ENCODE measurements around the gene CNDP1. TPM values are rescaled to one million over a fixed set of nuclear protein-coding genes. Genes with fewer than 3 reads are reported as not detected.
"Not testable (repeated sequence)": the region's sequence is repeated elsewhere in the genome, so short reads cannot be mapped to it uniquely, and the experiment has no call there.

Gene CNDP1
- total RNA-seq, 1 donor from 2014 or later = not detected

DNA sequence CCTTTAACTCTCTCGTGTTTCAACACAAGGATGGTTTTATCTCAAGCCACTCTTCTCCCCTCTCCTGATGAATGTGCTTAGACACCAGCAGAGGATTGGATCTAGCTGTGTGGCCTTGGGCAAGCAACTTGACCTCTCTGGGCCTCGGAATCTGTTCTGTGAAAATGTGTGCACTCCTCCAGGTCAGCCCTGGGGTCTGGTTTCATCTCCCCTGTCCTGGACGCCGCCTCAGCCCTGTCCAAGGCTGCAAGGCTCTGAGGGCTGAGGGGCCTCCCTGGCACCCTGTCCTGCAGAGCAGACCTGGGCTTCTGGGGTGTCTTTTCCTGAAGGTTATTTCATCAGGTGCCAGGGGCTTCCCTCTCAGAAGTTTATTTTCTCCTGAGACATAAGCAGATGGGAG is 28.5 kb downstream of the CNDP1 start:
- Mint-ChIP-seq H3K27me3 (ENCODE audit: low read depth, unreplicated experiment) (peaks cover 17% of the 10 kb centered on the region), H3K4me1 (ENCODE audit: low read depth, unreplicated experiment) (no peaks in the 10 kb centered on the region), H3K4me3 (ENCODE audit: unreplicated experiment) (no peak overlapping the region), H3K27ac (ENCODE audit: unreplicated experiment) (no peak overlapping the region), H3K9me3 (ENCODE audit: unreplicated experiment) (peaks cover 20% of the 10 kb centered on the region), H3K36me3 (ENCODE audit: low read depth, unreplicated experiment) (no peaks in the 10 kb centered on the region)
- no peaks in the 10 kb centered on the region for H3K27me3 ChIP-seq (ENCODE audit: insufficient read depth, low read length)
- H3K4me2 ChIP-seq (ENCODE audit: low read length) = no peak overlapping the region
- no peaks in the 10 kb centered on the region for H4K20me1 ChIP-seq (ENCODE audit: insufficient read depth, low read length)
- H3K9ac ChIP-seq (ENCODE audit: low read length) = no peak overlapping the region
- TF ChIP-seq, protein P1, sequence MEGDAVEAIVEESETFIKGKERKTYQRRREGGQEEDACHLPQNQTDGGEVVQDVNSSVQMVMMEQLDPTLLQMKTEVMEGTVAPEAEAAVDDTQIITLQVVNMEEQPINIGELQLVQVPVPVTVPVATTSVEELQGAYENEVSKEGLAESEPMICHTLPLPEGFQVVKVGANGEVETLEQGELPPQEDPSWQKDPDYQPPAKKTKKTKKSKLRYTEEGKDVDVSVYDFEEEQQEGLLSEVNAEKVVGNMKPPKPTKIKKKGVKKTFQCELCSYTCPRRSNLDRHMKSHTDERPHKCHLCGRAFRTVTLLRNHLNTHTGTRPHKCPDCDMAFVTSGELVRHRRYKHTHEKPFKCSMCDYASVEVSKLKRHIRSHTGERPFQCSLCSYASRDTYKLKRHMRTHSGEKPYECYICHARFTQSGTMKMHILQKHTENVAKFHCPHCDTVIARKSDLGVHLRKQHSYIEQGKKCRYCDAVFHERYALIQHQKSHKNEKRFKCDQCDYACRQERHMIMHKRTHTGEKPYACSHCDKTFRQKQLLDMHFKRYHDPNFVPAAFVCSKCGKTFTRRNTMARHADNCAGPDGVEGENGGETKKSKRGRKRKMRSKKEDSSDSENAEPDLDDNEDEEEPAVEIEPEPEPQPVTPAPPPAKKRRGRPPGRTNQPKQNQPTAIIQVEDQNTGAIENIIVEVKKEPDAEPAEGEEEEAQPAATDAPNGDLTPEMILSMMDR (IDR thresholded peaks at IDR 0.05; ENCODE audit: insufficient read depth, low read depth, low read length) = no peak
- no peak for TF ChIP-seq EZH2 (IDR thresholded peaks at IDR 0.05; ENCODE audit: insufficient read depth, low read length)
- no peaks in the 10 kb centered on the region for H3K4me1 ChIP-seq (ENCODE audit: insufficient read depth, low read length)
- H3K9me3 ChIP-seq (ENCODE audit: insufficient read depth, low read depth, low read length) = no peaks in the 10 kb centered on the region
- H3K36me3 ChIP-seq (ENCODE audit: insufficient read depth, low read length) = no peaks in the 10 kb centered on the region
- H3K79me2 ChIP-seq (ENCODE audit: insufficient read depth, low read length) = no peaks in the 10 kb centered on the region
- H2AFZ ChIP-seq (ENCODE audit: low read depth, low read length) = no peak overlapping the region
- no peak overlapping the region for H3K27ac ChIP-seq (ENCODE audit: low read depth, low read length)
- FAIRE-seq = no peak
- H3K4me3 ChIP-seq (ENCODE audit: insufficient read depth, low read depth, low read length) = no peak overlapping the region
- DNase-seq (ENCODE audit: low read depth) = no peak

DNA sequence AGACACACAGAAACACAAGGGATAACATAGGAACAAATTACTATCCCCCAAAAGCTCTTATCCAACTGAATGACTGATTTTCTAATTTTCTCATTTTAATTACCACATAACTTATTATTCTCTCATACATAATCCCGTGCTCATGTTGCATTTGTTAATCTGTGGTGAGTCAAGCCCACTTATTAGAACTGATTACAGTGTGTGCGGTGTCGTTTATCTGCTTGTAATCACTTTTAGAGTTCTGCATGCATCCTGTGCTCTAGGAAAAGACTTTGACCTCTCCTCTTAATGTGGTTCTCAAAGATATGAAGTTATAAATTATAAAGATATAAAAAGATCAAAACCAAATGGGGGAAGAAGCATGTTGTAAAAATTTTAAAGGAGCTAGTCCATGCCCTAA is 29.7 kb downstream of the CNDP1 start:
- FAIRE-seq = no peak
- no peaks in the 10 kb centered on the region for H3K4me1 ChIP-seq (ENCODE audit: insufficient read depth, low read length)
- no peaks in the 10 kb centered on the region for H3K4me1 Mint-ChIP-seq (ENCODE audit: low read depth, unreplicated experiment)
- DNase-seq (ENCODE audit: low read depth) = no peak
- no peaks in the 10 kb centered on the region for H3K79me2 ChIP-seq (ENCODE audit: insufficient read depth, low read length)
- H4K20me1 ChIP-seq (ENCODE audit: insufficient read depth, low read length) = no peaks in the 10 kb centered on the region
- no peak overlapping the region for H3K9ac ChIP-seq (ENCODE audit: low read length)
- H3K4me2 ChIP-seq (ENCODE audit: low read length) = no peak overlapping the region
- peaks cover 28% of the 10 kb centered on the region for H3K9me3 Mint-ChIP-seq (ENCODE audit: unreplicated experiment)
- H3K27me3 Mint-ChIP-seq (ENCODE audit: low read depth, unreplicated experiment) = peaks cover 25% of the 10 kb centered on the region
- no peaks in the 10 kb centered on the region for H3K36me3 ChIP-seq (ENCODE audit: insufficient read depth, low read length)
- H3K4me3 Mint-ChIP-seq (ENCODE audit: unreplicated experiment) = no peak overlapping the region
- H2AFZ ChIP-seq (ENCODE audit: low read depth, low read length) = no peak overlapping the region
- no peak overlapping the region for H3K27ac ChIP-seq (ENCODE audit: low read depth, low read length)
- TF ChIP-seq EZH2 (IDR thresholded peaks at IDR 0.05; ENCODE audit: insufficient read depth, low read length) = no peak
- TF ChIP-seq, protein P1 (IDR thresholded peaks at IDR 0.05; ENCODE audit: insufficient read depth, low read depth, low read length) = no peak
- no peak overlapping the region for H3K4me3 ChIP-seq (ENCODE audit: insufficient read depth, low read depth, low read length)
- no peaks in the 10 kb centered on the region for H3K27me3 ChIP-seq (ENCODE audit: insufficient read depth, low read length)
- no peak overlapping the region for H3K27ac Mint-ChIP-seq (ENCODE audit: unreplicated experiment)
- H3K36me3 Mint-ChIP-seq (ENCODE audit: low read depth, unreplicated experiment) = no peaks in the 10 kb centered on the region
- H3K9me3 ChIP-seq (ENCODE audit: insufficient read depth, low read depth, low read length) = no peaks in the 10 kb centered on the region

DNA sequence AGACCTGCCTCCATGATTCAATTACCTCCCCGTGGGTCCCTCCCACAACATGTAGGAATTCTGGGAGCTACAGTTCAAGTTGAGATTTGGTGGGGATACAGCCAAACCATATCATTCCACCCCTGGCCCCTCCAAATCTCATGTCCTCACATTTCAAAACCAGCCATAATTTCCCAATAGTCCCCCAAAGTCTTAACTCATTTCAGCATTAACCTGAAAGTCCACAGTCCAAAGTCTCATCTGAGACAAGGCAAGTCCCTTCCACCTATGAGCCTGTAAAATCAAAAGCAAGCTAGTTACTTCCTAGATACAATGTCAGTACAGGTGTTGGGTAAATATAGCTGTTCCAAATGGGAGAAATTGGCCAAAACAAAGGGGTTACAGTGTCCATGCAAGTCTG is 30.9 kb downstream of the CNDP1 start:
- not testable (repeated sequence) for H3K36me3 Mint-ChIP-seq (ENCODE audit: low read depth, unreplicated experiment); H3K27ac ChIP-seq (ENCODE audit: low read depth, low read length); H4K20me1 ChIP-seq (ENCODE audit: insufficient read depth, low read length); H3K79me2 ChIP-seq (ENCODE audit: insufficient read depth, low read length); FAIRE-seq; H3K27me3 ChIP-seq (ENCODE audit: insufficient read depth, low read length); H3K36me3 ChIP-seq (ENCODE audit: insufficient read depth, low read length); H3K4me3 Mint-ChIP-seq (ENCODE audit: unreplicated experiment); DNase-seq (ENCODE audit: low read depth); H3K9me3 ChIP-seq (ENCODE audit: insufficient read depth, low read depth, low read length); H3K27ac Mint-ChIP-seq (ENCODE audit: unreplicated experiment); H2AFZ ChIP-seq (ENCODE audit: low read depth, low read length); H3K4me2 ChIP-seq (ENCODE audit: low read length); H3K9ac ChIP-seq (ENCODE audit: low read length); H3K4me1 ChIP-seq (ENCODE audit: insufficient read depth, low read length); H3K4me3 ChIP-seq (ENCODE audit: insufficient read depth, low read depth, low read length); H3K4me1 Mint-ChIP-seq (ENCODE audit: low read depth, unreplicated experiment)
- Mint-ChIP-seq H3K9me3 (ENCODE audit: unreplicated experiment) (peaks cover 28% of the 10 kb centered on the region), H3K27me3 (ENCODE audit: low read depth, unreplicated experiment) (peaks cover 24% of the 10 kb centered on the region)

- not testable (repeated sequence) for H3K79me2 ChIP-seq (ENCODE audit: insufficient read depth, low read length); H3K4me3 ChIP-seq (ENCODE audit: insufficient read depth, low read depth, low read length); H3K4me1 Mint-ChIP-seq (ENCODE audit: low read depth, unreplicated experiment); H3K36me3 ChIP-seq (ENCODE audit: insufficient read depth, low read length); H3K27ac Mint-ChIP-seq (ENCODE audit: unreplicated experiment); H3K4me2 ChIP-seq (ENCODE audit: low read length); H3K27ac ChIP-seq (ENCODE audit: low read depth, low read length); FAIRE-seq; H3K4me3 Mint-ChIP-seq (ENCODE audit: unreplicated experiment); H3K27me3 ChIP-seq (ENCODE audit: insufficient read depth, low read length); H2AFZ ChIP-seq (ENCODE audit: low read depth, low read length); H3K9ac ChIP-seq (ENCODE audit: low read length); H3K9me3 ChIP-seq (ENCODE audit: insufficient read depth, low read depth, low read length); H4K20me1 ChIP-seq (ENCODE audit: insufficient read depth, low read length); DNase-seq (ENCODE audit: low read depth); H3K4me1 ChIP-seq (ENCODE audit: insufficient read depth, low read length); H3K36me3 Mint-ChIP-seq (ENCODE audit: low read depth, unreplicated experiment)
- peaks cover 26% of the 10 kb centered on the region for H3K27me3 Mint-ChIP-seq (ENCODE audit: low read depth, unreplicated experiment)
- H3K9me3 Mint-ChIP-seq (ENCODE audit: unreplicated experiment) = peaks cover 28% of the 10 kb centered on the region
These were observed 31.7 kb downstream of the CNDP1 start for GRCh38 chr18:74565993-74566392.
